UCSD-AML1 (cell line): ENCODE data around the gene TRIM2.
"Not testable (repeated sequence)": the region's sequence is repeated elsewhere in the genome, so short reads cannot be mapped to it uniquely, and the experiment has no call there.

Experiments used
- DNase-seq: peaks from one replicate; lab custom pipeline; 2025; ENCODE audit not compliant: unreplicated experiment; lab: John Stamatoyannopoulos, UW

Gene TRIM2

DNA sequence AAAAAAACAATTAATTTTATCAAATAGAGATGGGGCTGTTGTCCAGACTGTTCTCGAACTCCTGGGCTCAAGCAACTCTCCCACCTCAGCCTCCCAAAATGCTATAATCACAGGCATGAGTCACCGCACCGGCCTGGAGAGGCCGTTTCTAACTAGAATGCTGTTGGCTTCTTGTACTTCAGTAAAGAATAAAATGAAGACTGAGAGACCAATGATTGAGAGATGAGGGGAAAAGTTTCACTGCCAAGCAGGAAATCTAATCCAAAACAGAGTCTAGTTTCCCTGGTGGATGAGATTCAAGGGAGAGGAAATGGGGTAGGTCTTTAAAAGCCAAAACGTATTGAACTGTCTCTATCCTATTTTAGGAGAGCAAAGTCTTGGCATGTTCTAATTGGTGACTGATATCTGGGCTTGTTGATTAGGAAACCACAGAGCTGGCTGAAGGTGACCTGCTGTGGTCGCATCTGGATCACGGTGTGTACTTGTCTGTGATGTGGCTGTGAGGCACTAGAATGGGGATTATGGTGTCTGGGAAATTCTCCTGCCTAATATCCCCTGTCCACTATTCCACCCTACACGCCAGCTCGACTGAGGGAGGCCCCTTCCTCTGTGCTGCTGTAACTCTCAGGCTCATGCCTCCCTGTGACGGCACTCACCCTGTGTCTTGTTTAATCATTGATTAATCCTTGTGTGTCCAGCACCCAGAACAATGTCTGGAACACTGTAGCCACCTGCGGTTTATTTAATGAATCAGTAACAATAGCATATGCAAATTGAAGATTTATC is 15.0 kb upstream of the TRIM2 start:
- no peak for DNase-seq

DNA sequence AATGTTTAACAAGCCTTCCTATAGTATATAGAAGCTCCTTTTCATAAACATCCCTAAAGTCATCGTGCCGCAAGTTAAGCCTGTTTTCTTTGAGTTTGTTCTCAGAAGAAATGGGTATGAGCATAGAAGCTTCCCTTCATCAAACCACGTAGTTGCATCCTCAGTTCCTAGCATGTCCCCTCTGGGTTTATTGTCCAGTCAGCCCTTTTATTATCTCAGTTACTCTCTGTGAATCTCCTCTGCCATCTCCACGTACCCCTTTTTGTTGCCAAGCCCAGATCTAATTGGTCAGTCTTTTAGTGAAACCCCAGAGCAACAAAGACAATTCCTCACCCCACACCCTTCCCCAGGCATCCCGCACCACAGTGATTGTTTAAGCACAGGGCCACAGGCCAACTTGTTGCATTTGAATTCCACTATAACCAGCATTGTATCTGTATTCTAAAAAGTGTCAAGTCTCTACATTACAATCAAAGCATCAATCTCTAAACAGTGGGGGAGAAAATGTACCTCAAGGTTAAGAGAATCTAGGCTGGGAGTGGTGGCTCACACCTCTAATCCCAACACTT is 12.4 kb upstream of the TRIM2 start:
- no peak for DNase-seq

DNA sequence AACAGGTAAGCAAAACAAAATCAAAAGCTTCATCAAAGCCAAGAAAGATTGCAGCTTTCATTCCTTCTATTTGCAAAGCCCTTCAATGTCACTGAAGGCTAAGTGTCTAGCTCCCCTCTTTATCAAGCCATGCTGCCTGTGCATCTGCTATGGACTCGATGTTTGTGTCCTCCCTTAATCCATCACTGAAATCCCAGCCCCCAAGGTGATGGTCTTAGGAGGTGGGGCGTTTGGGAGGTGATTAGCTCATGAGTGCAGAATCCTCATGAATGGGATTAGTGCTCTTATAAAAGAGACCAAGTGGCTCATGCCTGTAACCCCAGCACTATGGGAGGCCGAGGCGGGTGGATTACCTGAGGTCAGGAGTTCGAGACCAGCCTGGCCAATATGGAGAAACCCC is 6.9 kb upstream of the TRIM2 start:
- no peak for DNase-seq

DNA sequence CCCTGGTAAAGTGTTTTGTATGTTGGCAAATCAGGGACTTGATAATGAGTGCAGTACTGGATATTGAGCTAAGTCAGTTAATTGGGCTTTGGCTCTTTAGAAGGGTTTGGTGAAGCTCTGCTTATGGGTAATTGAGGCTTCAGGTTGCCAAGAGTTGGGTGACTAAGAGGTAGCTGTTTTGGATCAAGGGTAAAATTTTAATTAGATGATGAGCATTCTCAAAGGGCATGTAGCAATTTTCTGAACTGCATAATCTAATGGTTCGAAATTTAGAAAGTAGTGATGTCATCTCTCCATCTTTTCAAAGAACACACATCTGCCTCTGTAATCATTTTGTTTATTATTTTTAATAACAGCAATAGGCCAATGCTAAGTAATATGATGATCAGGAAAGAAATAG is 5.5 kb upstream of the TRIM2 start:
- DNase-seq: no peak

DNA sequence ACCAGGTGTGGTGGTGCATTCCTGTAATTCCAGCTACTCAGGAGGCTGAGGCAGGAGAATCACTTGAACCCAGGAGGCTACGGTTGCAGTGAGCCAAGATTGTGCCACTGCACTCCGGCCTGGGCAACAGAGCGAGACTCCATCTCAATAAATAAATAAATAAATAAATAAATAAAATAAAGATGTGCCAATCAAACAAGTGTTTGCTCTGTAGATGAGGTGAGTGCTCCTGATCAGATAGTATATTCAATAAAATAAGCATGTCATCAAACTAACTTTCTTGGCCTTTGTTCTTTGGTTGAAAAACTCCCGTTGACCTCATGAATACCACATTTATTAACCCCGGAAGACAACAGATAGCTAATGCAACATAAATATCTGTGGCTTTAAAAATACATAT is 497 bp upstream of the TRIM2 start:
- DNase-seq: not testable (repeated sequence)

DNA sequence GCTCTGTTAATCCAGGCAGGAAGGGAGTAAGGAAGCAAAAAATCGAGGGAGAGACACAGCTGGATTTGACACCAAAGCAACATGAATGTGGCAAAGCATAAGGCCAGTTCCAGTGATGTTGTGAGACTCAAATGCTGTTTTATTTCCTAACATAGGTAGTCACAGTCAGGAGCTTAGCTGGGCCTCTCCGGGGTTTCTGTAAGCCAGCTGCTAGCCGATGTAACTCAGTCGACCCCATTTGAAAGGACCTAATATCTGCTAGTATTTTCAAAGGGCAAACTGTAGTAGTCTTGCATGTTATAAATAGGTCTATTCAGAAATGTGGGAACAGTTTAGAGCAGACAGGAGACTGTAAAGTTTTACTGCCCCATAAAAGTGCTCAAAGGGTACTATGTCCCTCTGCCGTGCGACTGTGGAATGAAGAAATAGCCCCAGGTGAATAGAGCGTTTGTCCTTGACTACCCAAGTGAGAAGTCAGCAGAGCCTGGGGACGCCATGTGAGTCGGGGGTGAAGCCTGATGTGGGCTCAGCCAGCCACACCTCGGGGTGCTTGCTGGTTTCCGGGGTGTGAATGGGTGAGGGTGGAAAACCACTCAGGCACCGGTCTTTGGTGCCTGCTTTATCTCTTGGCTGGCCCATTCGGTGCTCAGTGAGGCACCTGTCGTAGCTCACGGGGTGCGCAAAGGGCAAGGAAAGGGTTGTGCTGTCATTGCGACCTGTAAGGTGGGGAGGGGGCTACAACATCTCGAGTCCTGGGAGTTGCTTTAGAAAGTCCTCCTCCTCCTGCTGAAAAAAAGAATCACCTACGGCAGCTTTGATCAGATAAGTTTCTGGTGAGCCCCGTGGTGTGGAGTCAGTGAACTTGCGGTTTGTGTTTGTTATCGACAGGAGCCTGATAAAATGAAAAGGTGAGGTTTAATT is 745 bp downstream of the TRIM2 start:
- DNase-seq: no peak

DNA sequence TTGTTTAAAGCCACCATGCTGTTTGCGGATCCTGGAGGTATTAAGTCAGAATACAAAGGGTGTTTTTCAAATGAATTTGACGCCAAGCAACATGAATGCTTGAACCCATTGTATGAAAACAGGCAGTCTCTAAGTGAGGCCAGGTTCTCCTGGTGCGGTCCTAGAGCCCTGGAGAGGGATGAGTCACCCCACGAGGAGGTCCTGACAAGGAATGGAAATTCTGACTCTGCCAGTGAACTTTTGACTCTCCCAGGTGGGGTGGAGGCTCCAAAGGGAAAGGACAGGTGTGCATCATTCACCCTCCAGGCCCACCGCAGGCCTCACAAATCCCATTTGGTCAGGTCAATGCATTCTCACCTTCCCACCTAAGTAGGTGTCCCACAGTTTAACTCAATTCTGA is 1.5 kb downstream of the TRIM2 start:
- no peak for DNase-seq

DNA sequence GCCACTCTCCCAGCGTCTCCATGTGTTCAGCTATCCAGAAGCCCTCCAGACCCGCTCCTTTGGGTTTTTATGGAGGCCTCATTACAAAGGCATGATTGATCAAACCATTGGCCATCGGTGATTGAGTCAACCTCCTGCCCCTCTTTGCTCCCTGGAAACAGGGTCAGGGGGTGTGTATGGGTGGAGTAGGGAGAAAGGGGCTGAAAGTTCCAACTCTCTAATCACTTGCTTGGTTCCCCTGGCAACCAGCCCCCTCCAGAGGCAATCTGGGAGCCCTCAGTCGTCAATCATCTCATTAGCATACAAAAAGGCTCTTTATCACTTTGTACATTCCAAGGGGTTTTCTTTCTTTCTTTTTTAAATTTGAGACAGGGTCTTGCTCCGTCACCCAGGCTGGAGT is 2.3 kb downstream of the TRIM2 start:
- DNase-seq: no peak

DNA sequence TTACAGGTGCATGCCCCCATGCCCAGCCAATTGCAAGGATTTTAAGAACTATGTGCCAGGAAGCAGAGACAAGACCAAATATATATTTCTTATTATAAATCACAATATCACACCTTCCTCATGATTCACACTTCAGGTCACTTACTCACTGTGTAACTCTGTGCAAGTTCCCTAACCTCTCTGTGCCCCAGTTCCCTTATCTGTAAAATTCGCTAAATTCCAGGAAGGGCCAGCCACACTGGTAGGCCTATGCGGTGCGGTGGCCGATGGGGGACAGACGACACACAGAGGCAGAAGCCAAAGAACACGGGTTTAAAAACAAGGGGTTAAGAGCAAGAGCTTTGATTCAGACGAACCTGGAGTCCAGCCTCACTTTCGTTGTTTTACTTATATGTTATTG is 2.8 kb downstream of the TRIM2 start:
- DNase-seq: no peak

DNA sequence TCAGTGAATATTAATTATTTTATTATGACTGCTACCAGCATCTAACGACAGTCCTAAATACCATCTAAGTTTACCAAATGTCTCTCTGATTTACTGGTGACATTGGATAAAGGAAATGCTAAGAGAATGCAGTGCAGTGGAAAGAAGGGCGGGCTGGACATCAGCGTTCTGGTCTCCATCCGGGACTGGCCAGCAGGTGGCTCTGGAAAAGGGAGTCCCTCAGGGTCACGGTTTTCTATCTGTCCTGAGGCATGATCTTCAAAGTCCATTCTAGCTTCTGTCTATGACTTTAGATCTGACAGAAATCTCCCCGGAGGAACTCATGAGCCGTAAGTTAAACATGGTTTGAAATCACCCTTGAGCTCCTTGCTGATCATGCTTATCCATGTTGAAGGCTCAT is 3.3 kb downstream of the TRIM2 start:
- no peak for DNase-seq

DNA sequence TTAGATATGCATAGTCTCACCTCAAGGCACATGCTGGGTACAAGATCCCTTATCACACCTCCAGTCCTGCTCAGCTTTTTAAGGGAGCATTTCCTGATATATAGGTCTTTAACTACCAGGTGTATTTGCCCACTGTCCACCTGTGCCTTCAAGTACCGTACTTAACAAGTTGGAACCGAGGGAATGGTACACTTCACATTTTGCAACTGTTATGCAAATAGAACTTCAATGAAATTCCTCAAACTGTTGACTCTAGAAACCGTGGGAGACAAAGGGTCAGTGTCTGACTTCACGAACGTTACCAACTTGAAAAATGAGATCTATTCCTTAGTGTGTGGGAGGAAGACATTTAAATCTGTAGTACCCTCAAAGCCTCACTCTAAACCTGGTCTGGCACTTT is 5.2 kb downstream of the TRIM2 start:
- DNase-seq: no peak

DNA sequence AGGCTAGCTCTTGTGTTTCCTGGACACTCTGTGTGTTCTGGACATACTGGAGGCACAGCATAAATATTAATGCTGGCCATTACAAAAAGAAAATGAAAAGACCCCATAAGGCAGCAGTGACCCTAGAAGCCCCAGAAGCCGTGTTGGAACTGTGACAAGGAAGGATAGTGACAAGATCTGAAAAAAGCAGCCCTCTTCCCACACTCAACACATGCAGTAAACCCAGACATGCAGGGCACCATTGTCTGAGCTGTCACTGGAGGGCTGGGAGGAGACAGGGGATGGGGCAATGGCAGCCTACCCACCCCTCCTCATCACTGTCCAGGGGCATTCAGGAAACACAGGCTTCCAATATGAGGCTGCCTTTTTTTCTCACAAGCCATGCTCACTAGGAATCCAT is 6.5 kb downstream of the TRIM2 start:
- no peak for DNase-seq

DNA sequence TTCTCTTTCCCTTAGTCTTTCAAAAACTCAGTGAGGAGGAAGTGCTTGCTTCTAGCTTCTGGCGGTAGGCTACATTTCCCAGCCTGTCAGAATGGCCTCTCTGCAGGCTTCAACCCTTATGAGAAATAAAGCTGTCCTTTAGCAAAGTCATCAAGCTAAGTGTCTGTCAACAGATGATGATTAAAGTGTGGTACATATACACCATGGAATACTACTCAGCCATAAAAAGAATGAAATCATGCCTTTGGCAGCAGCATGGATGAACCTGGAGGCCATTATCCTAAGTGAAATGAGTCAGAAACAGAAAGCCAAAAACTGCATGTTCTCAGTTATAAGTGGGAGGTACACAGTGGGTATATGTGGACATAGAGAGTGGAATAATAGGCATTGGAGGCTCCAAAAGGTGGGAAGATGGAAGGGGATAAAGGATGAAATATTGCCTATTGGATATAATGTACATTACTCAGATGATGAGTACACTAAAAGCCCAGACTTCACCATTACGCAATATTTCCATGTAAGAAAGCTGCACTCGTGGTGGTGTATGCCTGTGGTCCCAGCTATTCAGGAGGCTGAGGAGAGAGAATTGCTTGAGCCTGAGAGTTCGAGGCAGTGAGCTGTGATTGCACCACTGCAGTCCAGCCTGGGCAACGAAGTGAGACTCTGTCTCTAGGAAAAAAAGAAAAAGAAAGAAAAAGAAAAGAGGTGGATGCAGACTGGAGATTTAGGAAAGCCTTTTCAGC is 7.9 kb downstream of the TRIM2 start:
- DNase-seq: no peak

DNA sequence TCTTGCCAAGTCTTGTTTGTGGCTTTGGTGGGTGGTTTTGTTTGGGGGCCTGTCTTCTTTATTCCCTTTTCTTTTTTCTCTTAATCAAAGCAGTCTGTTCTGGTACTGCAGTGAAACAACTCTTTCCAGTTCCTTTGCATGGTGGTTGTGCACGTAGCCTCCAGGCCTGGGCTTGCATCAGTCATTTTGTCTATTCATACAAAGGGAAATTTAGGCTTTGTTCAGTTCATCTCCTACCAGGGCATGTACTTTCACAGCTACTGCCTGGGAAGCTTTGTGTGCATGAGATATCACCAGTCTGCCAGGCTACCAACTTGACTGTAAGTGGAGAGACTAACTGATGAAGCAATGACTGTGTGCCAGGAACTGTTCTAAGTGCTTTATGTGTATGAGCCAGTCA is 8.5 kb downstream of the TRIM2 start:
- DNase-seq: no peak

DNA sequence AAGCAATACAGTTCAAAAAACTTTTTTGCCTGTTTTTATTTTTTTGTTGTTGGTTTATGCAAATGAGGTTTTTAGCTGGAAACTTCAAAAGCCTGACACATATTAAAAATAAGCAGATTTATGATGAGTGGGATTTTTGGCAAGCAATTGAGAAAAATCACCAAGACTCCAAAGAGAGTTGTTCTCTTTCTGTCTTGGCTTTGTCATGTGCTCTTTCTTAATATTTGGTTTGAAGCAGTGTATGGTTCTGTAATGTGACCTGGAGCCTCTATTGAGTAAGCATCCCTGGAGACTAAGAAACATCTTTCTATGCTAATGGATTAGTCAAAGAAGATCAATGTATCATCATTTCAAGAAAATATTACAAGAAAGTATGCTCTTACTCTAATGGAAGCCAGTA is 11.7 kb downstream of the TRIM2 start:
- DNase-seq: no peak

DNA sequence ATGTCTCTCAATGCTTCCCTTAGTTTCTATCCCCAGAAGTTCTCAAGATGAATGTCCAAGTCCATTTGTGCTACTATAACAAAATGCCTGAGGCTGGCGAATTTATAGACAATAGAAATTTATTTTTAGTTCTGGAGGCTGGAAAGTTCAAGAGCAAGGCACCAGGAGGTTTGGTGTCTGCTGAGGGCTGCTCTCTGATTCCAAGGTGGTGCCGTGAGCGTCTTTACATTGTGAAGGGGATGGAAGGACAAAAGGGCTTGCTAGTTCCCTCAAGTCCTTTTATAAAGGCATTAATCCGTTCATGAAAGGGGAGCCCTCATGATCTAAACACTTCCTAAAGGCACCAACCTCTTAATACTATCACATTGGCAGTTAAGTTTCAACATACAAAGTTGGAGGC is 12.3 kb downstream of the TRIM2 start:
- no peak for DNase-seq

DNA sequence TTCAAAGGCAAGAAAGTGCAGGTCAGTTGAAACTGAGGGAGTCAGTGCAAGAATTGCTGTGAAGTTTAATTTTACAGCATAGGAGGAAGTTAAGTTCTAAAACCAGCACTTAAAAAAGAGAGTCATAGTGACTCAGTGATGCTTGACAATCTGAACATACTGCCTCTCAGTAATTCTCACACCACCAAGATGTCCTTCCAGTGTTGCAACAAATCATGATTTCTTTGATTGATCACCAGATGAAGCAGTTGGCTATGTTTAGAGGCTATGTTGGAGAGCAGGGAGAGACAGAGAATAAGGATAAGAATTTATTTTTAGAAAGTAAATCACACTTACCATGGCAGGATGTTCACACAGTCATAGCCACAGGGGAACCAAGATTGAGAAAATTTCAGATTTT is 13.2 kb downstream of the TRIM2 start:
- DNase-seq: no peak

DNA sequence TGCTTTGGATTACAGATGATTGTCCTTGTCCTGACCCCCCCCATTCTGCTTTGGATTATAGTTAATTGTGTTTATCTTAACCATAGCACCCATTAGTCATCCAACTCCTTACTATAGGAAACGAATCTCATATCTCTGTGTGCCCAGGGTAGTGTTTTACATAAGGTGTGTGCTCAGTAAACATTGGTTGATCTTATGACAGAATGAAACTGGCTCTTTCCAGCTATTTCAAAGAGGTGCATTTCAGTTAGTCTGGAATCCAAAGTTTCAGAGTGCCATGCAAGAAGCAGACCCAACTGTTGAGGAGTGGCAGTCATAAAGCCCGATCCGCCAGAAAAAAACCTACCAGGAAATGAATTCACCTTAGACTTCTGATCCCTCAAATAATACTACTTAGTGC is 14.7 kb downstream of the TRIM2 start:
- DNase-seq: no peak

DNA sequence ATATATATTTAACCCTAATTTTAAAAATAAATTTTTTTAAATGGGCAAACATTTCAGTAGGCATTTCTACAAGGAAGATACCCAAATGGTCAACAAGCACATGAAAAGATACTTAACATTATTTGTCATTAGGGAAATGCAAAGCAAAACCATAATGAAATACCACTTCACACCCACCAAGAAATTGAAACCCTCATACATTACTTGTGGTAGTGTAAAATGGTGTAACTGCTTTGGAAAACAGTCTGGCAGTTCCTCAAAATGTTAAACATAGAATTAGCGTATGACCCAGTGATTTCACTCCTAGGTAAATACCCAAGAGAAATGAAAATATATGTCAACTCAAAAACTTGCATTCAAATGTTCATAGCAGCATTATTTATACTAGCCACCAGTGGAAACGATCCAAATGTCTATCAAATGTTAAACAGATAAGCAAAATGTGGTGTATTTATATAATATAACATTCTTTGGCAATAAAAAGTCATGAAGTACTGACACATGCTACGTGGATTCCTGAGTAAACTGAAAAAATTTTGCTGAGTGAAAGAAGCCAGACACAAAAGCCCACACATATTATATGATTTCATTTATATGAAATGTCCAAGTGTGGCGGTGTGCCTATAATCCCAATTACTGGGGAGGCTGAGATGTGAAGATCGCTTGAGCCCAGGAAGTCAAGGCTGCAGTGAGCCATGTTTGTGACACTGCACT is 16.6 kb downstream of the TRIM2 start:
- no peak for DNase-seq

DNA sequence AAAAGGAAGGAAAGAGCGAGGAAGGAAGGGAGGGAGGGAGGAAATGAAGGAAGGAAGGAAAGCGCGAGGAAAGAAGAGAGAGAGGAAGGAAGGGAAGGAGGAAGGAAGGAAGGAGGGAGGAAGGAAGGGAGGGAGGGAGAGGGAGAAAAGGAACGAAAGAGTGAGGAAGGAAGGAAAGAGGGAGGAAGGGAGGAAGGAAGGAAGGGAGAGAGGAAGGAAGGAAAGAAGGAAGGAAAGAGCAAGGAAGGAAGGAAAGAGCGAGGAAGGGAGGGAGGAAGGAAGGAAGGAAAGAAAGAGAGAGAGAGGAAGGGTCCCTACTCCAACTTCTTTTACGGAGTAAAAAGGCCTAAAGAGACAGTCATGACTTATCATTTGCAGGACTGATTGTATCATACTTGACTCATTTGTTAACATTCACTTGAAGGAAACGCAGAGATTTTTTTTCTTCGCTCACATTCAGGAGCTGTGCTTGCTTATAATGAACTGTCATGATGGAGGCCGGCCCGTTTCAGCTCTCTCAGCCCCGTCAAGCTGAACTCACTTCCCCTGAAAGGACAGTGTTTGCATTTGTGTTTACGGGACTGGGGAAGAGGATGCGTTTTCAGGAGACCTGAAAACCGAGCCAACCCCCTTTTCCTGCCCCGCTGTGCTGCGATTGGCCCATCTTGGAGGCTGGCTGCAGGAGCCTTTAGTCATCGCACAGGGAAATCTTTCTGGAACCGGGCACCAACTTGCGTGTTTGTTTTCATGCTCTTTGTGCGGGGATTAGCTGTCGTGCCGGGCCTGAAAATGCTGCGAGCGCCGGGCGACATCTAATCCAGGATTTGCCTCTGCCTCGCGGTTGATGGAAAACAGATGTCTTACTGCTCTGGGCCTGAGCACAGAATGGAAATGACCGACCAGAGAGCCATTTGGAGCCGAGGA is 17.8 kb downstream of the TRIM2 start:
- no peak for DNase-seq
